HG03066 (cell line): ENCODE results near the gene GFER.
A peak's percentile ranks its signal among the peaks of the same experiment; 100 is the strongest.
"Not testable (repeated sequence)": the region's sequence is repeated elsewhere in the genome, so short reads cannot be mapped to it uniquely, and the experiment has no call there.

ENCODE experiments used
- ATAC-seq: cut with Tn5 transposase; IDR thresholded peaks from one replicate; pipeline ENCODE4 v1.9.1; 2021; ENCODE audit warnings: low read depth; ENCODE audit not compliant: unreplicated experiment

Gene GFER

GRCh38 chr16:2023092-2024031, 39.4 kb downstream of the GFER start:
- peak; percentile 63 for ATAC-seq

- no peak for ATAC-seq
Measured at GRCh38 chr16:2024032-2024420, 40.0 kb downstream of the GFER start.

DNA sequence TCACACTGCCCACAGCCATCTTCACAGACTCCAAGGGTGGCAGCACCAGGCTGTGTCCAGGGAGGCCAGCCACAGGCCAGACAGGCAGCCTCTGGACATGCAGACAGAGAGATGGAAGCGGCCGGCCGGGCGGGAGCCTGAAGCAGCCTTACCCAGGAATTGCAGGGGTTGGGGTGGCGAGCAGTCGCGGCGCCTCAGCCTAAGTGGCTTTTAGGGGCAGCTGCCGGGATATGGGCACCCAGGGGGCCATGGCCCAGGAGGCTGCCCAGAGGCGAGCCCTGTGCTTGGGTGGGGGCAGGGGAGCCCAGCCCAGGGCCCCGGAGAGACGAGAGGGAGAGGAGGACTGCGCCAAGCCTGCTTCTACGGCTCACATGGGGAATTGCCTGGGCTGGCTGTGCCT, 41.3 kb downstream of the GFER start:
- ATAC-seq = no peak

DNA sequence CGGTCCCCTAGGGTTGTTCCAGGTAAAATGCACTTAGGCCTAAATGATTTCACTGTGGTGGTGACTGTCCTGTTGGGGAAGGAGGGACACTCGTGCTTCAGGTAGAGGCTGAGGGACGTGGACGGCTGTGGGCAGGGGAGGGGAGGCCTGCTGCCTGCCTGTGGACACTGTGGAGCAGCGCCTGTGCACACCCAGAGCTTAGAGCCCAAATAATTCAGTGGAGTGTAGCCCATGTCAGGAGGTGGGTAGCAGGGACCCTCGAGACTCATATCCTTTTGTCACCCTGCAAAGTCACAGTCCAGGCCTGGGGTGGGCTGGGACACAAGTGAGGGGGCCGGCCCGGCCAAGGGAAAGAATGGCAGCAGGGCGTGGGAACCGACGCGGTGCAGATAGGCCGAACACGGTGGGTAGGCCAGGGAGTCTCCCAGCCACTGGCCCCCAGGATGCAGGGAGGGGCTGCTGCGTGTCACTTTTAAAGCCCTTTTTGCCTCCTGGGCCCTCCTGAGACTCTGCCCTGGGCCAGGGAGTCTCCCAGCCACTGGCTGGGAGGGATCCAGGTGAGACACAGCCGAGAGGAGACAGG, 42.0 kb downstream of the GFER start:
- no peak for ATAC-seq

DNA sequence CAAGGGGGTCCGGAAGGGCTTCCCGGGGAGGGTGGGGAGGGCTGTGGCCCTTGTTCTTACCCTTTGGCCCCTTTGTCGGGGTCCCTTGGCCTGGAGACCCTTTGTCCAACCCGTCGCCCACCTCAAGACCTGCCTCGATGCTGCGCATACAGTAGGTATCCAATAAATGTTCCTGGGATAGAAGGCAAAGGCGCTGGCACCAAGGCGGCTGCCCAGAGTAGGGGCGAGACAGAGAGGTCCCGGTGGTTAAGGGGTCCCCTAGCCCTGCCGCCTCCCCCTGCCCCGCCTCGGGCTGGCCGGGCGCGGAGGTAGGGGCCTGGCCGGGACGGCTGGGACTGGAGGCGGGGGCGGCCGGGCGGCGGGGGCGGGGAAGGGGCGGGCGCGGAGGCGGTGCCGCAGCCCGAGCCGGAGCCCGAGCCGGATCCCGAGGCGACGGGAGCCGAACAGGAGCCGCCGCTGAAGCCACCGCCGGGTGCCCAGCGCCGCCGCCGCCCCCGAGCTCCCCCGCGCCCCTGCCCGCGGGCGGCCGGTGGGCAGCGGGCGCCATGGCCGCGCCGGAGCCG, 42.5 kb downstream of the GFER start, which contains the start of gene NHERF2:
TSS of gene NHERF2 (plus strand) at position 442 of the 563 bp plus-strand sequence. CDS start at position 546, 104 bp downstream.
- ATAC-seq = no peak

GRCh38 chr16:2027024-2028010, 43.3 kb downstream of the GFER start:
- no peak for ATAC-seq

DNA sequence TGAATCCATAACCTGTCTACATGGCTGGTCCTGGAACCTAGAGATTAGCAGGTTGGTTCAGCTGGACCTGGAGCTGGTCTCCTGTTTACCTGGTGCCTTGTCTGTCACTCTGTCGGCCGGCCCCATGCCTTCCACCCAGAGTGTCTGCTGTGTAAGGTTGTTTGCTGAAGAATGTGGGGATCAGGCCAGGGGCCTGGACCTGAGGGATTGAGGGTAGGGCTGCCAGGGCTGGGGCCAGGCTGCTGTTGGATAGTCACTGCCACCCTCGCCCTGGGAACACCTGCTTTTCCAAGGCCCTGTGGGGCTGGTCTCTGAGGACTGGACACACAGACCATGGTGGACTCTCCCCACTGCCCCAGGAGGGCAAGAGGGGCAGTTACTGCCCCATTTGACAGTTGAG, 44.2 kb downstream of the GFER start:
- no peak for ATAC-seq

- no peak for ATAC-seq
Measured at GRCh38 chr16:2028620-2029220, 44.7 kb downstream of the GFER start.

DNA sequence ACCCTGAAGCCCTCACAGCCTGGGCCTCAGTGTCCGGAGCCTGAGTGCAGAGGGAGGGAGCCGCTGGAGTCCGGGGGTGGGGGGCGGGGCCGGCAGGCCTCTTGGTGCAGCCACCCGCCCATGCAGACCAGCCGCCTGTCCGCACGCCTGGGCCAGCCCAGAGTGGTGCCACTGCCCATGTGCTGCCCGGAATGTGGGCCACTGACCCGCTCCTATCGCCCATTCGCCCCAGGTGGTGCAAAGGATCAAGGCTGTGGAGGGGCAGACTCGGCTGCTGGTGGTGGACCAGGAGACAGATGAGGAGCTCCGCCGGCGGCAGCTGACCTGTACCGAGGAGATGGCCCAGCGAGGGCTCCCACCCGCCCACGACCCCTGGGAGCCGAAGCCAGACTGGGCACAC, 45.4 kb downstream of the GFER start:
- ATAC-seq = no peak

- ATAC-seq = no peak
Measured at GRCh38 chr16:2030036-2030435, 46.0 kb downstream of the GFER start.

- ATAC-seq = no peak
Measured at GRCh38 chr16:2031081-2031577, 47.1 kb downstream of the GFER start.

DNA sequence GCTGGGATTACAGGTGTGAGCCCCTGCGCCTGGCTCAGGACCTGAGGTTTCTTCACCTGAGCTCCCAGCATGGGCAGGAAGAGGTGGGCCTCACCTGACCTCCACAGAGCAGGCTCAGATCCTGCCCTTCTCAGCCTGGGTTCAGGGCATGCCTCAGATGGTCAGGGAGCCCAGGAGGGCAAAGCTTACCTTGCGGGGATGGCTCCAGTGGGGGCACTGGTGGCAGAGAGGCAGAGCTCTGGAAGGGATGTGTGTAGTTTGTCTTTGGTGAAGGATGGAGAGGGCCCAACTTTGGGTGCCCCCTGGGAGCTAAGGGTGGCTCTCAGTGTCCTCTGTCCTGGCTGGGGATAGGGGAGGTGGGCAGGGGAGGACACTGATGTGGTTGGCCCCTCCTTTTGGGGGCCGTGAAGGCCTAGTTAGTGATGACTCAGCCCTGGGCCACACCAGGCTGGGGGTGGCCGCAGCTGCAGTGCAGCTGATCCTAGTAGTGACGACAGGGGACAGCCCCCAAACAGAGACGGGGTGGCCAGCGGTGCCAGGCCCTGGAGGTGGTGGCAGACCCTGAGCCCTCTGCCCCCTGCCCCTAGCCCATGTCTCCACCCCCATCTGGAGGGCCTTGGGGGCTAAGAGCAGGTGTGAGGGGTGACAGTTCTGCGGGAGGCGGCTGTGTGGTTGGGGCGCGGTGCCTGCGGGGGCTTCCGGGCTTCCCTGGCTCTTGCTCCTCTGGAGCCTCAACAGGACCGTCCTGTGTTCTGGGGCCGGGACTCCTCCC, 48.5 kb downstream of the GFER start:
- no peak for ATAC-seq

DNA sequence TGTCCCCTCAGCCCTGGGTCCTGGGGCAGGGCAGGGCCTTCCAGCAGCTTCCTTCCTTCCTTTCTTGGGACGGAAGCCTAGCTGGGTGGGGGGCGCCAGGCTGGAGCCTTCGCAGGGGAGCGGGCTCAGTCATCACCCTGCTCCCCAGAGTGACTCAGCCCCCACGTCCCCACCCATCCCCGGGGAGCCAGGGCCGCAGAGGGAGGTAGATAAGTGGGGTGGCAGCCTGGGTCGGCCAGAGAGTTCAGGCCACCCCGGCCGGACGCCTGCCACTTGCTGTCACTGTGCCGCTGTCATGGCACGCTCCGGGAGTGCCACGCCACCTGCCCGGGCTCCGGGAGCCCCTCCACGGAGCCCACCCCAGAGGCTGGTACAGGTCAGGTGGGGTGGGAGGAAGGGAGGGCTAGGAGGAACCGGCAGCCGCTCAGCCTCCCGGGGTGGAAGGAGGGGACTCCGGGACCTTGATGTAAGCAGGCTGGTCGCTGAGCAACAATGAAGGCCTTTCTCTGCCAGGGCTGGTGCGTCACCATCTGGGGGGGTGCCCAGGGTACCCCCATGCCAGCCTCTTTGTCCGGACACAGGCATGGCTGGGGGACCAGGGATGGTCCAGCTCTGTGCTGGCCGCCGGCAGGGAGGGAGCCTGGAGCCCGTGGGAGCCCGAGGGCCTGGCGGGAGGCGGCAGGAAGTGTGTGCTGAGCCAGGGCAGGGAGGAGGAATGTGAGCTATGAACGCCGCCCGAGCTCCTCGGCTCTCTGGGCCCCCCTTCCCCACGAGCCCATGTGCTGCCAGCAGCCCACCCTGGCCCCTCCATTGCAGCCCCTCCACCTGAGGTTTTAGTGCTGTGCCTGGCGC, 49.3 kb downstream of the GFER start:
- ATAC-seq = no peak

DNA sequence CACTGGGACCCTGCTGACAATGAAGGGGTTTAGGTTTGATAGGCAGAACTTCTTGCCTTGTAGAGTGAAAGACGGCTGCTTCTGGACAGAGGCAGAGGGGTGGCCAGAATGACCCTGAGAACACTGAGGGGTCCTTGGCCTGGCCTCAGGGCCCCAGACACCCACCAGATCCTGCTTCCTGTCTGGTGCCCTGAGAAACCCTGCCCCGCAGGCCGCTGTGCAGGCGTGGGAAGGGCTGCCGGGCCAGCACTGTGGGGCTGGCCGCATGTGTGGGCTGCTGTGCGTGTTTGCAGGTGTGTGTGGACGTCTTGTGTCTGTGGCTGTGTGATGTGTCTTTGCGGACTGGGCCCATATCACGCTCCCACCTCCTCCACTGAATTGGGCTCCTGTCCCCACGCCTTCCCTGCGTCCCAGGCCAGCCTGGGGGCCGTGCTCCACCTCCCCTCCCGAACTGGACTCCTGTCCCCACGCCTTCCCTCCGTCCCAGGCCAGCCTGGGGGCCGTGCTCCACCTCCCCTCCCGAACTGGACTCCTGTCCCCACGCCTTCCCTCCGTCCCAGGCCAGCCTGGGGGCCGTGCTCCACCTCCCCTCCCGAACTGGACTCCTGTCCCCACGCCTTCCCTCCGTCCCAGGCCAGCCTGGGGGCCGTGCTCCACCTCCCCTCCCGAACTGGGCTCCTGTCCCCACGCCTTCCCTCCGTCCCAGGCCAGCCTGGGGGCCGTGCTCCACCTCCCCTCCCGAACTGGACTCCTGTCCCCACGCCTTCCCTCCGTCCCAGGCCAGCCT, 50.1 kb downstream of the GFER start:
- ATAC-seq = not testable (repeated sequence)

- ATAC-seq = no peak
Measured at GRCh38 chr16:2034696-2035430, 50.9 kb downstream of the GFER start.

- no peak for ATAC-seq
Measured at GRCh38 chr16:2035431-2036199, 51.6 kb downstream of the GFER start.
